Retinal pigment epithelial cell (primary cell): ENCODE results near the gene FLNC.
A peak's percentile ranks its signal among the peaks of the same experiment; 100 is the strongest.

Experiments used
- DNase-seq: peaks from one replicate; pipeline ENCODE4 v3.0.0-alpha.2; 2010; ENCODE audit warnings: low read depth
- H3K4me3 ChIP-seq: 2 replicates; pipeline ENCODE4 v1.5.1; 2011; ENCODE audit warnings: mild to moderate bottlenecking, low read length, control low read depth, moderate library complexity
- TF ChIP-seq, protein P1 (sequence below): conservative IDR thresholded peaks from 2 replicates; pipeline ENCODE4 v1.5.1; 2011; ENCODE audit warnings: low read depth, low read length, control low read depth, inconsistent platforms

Gene FLNC

DNA sequence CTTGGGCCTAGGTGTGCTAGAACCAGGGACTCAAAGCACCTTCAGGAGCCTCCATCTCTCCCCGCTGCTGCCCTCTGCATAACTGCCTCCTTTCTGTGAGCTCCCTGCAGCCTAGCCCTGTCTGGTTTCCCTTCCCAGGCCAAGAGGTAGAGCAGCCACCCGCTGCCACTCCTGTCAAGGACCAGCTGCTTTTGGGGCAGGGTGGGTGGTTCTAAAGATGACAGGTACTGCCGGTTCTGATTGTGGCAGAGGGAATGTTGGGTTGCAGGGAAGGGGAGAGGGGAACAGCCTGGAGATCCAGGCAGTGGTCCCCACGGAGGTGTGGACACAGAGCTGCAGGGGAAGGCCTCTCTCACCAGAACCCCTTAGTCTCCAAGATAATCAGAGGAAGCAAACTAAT is 3.7 kb upstream of the FLNC start:
- TF ChIP-seq, protein P1, sequence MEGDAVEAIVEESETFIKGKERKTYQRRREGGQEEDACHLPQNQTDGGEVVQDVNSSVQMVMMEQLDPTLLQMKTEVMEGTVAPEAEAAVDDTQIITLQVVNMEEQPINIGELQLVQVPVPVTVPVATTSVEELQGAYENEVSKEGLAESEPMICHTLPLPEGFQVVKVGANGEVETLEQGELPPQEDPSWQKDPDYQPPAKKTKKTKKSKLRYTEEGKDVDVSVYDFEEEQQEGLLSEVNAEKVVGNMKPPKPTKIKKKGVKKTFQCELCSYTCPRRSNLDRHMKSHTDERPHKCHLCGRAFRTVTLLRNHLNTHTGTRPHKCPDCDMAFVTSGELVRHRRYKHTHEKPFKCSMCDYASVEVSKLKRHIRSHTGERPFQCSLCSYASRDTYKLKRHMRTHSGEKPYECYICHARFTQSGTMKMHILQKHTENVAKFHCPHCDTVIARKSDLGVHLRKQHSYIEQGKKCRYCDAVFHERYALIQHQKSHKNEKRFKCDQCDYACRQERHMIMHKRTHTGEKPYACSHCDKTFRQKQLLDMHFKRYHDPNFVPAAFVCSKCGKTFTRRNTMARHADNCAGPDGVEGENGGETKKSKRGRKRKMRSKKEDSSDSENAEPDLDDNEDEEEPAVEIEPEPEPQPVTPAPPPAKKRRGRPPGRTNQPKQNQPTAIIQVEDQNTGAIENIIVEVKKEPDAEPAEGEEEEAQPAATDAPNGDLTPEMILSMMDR: no peak
- no peak overlapping the region for H3K4me3 ChIP-seq
- DNase-seq: no peak

DNA sequence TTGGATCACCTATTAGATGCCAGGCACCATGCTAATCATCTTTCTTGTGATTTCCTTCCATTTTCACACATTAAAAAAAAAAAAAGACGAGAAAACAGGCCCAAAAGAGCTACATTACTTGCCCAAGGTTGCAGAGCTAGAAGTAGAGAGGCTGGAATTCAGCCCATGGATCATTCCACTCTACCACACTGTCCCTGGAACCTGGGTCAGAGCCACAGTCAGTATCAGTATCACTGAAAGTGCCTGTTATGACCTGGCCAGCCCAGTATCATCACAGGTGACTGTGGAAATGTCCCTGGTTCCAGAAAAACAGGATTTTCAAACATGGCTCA is 3.3 kb upstream of the FLNC start:
- no peak for DNase-seq
- H3K4me3 ChIP-seq: no peak overlapping the region
- TF ChIP-seq, protein P1: no peak

DNA sequence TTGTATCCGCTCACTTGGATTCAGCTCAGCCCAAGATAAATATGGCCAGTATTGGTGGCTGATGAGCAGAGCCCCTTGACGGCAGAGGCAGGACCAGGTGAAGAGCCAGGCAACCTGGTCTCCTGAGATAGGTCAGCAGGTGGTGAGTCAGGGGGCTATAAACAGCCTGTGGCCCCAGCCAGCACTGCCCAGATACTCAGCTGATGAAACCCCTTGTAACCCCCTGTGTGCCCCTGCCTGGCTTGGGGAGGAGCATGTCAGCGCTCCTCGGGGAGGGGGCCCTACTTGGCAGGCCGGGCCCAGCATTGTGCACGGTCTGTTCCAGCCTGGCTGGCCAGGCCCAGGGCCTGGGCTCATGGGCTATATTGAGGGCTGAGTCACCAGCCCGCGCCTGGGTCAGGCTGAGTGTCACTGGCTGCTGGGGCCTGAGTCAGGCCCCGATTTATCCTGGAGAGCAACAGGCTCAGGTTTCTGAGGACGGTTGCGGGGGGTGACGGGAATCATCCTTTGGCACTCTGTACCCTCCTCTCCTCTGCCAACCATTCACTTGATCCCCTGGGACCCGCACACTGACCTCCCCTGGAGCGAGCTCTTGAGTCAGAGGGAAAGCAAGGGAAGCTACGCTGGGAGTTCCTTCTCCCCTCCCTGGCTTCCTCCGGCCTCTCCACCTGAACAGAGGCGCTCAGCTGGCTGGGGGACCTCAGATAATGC is 2.8 kb upstream of the FLNC start:
- no peak for DNase-seq
- TF ChIP-seq, protein P1: no peak
- no peak overlapping the region for H3K4me3 ChIP-seq

DNA sequence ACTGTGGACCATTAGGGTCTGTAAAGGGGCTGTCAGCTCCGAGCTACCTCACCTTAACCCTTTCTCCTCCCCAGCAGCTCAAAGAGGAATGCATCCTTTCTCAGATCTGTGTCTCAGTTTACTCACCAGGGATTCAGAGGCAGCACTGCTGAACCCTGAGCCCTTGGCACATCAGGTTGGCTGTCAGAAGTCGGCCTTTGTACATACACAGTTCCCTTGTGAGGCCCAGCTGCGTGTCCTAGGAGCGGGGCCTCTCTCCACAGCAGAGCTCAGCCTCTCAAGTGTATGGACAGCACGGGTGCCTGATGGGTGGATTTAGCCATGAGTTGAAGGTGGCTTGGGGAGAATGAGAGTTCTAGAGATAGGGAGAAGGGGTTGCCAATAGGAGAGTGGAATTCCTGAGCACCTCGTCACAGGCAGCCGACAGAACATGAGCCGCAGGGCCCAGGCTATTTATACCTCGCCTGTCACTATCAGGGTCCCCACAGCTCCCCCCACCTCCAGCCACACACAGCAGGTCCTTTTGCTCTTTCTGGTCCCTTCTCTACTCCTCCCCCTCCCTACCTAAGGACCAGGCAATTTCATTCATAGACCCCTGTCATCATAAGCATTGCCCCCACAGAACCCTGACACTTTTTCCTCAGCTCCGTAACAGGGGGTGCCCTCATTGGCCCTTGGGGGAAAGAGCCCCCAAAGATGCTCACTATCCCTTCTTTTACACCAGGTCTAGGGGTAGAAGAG is 2.1 kb upstream of the FLNC start:
- TF ChIP-seq, protein P1: no peak
- H3K4me3 ChIP-seq: no peak overlapping the region
- peak; percentile 60 for DNase-seq

DNA sequence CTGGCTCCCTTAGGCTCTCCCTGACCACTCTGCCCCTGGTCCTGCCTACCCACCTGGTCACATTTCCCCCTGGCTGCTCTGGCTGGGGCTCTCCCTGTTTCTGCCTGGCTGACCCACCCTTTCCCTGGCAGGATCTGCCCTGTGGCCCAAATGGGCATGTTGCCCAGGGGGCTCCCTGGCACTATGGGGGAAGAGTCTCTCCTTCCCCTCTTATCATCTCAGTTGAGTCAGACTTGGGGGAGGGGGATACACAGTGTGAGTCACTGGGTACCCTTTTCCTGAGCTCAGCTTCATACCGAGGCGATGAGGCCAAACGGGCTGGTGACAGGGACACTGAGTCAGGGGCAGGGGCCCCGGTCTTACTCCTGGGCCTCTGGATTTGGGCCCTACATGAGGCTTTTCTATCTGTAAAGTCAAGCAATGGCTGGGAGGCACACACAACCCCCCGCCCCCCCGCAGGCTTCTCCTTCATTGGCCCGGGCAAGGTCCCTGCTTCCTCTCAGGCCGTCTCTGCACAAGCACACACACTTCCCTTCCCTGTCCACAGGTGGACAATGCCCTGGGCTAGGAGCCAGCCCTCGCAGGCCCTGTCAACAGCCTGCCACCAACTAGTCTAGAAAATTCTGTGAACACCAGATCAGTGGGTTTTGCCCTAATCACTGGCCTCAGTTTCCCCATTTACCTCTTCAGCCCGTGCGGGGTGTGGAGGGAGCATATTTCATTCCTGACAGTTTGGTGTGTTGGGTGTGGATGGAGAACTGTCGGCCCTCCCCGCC is 627 bp upstream of the FLNC start:
- peak overlapping the region; percentile 36 for H3K4me3 ChIP-seq
- peak; percentile 52 for DNase-seq
- TF ChIP-seq, protein P1: no peak

DNA sequence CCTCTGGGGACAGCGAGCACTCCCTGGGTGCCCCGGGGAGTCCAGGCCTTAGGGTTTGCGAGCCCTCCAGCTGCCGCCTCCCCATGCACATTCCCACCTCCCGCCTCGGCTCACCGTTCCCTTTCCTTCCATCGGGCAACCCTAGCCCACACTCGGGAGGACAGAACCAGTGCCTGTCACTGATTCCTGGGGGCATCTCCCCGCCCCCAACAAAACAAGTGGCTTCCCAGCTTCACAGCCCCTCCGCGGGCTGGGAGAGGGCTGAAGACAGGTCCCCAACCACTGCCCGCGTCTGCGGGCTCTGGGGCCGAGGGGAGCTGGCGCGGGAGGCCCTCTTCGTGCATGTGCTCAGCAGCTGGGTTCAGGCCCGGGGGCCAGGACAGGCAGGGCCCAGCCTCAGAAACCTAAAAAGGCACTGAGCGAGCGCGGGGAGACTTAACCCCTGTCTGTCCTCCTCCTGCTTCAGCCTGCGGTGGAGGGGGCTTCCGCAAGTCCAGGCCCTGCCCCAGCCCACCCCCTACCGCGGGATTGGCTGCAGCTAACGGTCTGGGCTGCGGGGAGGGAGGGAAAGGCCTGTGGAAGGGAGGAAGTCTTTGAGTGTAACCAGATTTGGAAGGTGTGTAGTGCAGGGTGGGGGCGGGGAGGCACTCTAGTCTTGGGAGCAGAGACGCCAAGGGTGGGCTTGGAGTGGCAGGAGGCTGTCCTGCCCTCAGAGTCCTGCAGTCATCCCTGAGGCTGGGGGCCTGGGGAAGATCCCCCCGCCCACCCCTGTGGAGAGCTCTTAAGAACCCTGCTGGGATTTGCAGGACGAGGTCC is 1.2 kb downstream of the FLNC start:
- TF ChIP-seq, protein P1: no peak
- peak overlapping the region; percentile 84 for H3K4me3 ChIP-seq
- no peak for DNase-seq
